Gastrocnemius medialis (tissue), 4 donors: Measurements from ENCODE around the gene UBP1. TPM values are rescaled to one million over a fixed set of nuclear protein-coding genes. Genes with fewer than 3 reads are reported as not detected.
"Not testable (repeated sequence)": the region's sequence is repeated elsewhere in the genome, so short reads cannot be mapped to it uniquely, and the experiment has no call there.

Experiments used
- ATAC-seq, 2 donors: fragments of 150-250 bp; one replicate each; pipeline ENCODE4 v1.9.1; 2016
- DNase-seq, 2 donors: peaks; one replicate each; pipeline ENCODE4 v3.0.0-alpha.2; 2019
- H3K27ac ChIP-seq, 4 donors: fragments of 200-600 bp; sonication (generic); 1 replicate in 1 of 4; 2 replicates in 3 of 4; pipeline ENCODE4 v1.5.1; 2016 to 2018; ENCODE audit warnings: mild to moderate bottlenecking in 2 of 4, moderate library complexity in 1 of 4
- H3K27me3 ChIP-seq, 3 donors: fragments of 200-600 bp; sonication (generic) in 2 of 3; 1 replicate in 1 of 3; 2 replicates in 2 of 3; pipeline versions ENCODE4 v1.5.1 to v1.6.0; 2016 to 2019; ENCODE audit warnings: mild to moderate bottlenecking in 1 of 3, moderate library complexity in 1 of 3
- H3K36me3 ChIP-seq, 2 donors: fragments of 200-600 bp; sonication (generic) in 1 of 2; one replicate each; pipeline ENCODE4 v1.5.1; 2017 to 2018
- H3K4me1 ChIP-seq, 2 donors: fragments of 200-600 bp; sonication (generic) in 1 of 2; one replicate each; pipeline ENCODE4 v1.5.1; 2016 to 2017; ENCODE audit warnings: mild to moderate bottlenecking in 2 of 2
- H3K4me3 ChIP-seq, 4 donors: fragments of 200-600 bp; sonication (generic) in 3 of 4; 1 replicate in 1 of 4; 2 replicates in 3 of 4; pipeline ENCODE4 v1.5.1; 2016 to 2019; ENCODE audit warnings: mild to moderate bottlenecking in 2 of 4
- H3K9me3 ChIP-seq, 3 donors: fragments of 200-600 bp; sonication (generic) in 2 of 3; 1 replicate in 1 of 3; 2 replicates in 2 of 3; pipeline ENCODE4 v1.5.1; 2016 to 2019
- CTCF ChIP-seq, 5 experiments: fragments of 450-650 bp in 3 of 5; fragments of 200-600 bp in 2 of 5; sonication (generic) in 2 of 5; IDR thresholded peaks in 4 of 5; conservative IDR thresholded peaks in 1 of 5; 1 replicate in 4 of 5; 2 replicates in 1 of 5; pipeline ENCODE4 v1.5.1; 2016 to 2019; ENCODE audit warnings: antibody characterized with exemption in 5 of 5, mild to moderate bottlenecking in 3 of 5, moderate library complexity in 3 of 5
- POLR2A ChIP-seq, 2 donors: fragments of 450-650 bp; IDR thresholded peaks; one replicate each; pipeline ENCODE4 v1.6.1; 2017; ENCODE audit warnings: antibody characterized with exemption in 2 of 2, mild to moderate bottlenecking in 2 of 2, moderate library complexity in 2 of 2
- in situ Hi-C, 4 donors: fragments of 200-750 bp; cut with MboI; loops; one replicate each; pipeline versions ENCODE4 v1.15.0 to v1.8.0; 2017; ENCODE audit warnings: low sequenced_read_pairs in 4 of 4
- intact Hi-C: fragments of 100-400 bp; cut with DNase I; formaldehyde crosslinking; loops from one replicate; pipeline ENCODE4 v1.15.1; 2023; ENCODE audit warnings: low total_unique reads
- total RNA-seq, 4 donors: library from RNA; depleted of rRNA; stranded (reverse); fragments of >200 nt; gene quantifications; one replicate each; pipeline versions ENCODE4 v1.1.0 to v1.2.3, GENCODE V29; 2016

Gene UBP1
- total RNA-seq, 4 donors from 2014 or later: 19.1 to 28.9 (median 24.2) TPM

DNA sequence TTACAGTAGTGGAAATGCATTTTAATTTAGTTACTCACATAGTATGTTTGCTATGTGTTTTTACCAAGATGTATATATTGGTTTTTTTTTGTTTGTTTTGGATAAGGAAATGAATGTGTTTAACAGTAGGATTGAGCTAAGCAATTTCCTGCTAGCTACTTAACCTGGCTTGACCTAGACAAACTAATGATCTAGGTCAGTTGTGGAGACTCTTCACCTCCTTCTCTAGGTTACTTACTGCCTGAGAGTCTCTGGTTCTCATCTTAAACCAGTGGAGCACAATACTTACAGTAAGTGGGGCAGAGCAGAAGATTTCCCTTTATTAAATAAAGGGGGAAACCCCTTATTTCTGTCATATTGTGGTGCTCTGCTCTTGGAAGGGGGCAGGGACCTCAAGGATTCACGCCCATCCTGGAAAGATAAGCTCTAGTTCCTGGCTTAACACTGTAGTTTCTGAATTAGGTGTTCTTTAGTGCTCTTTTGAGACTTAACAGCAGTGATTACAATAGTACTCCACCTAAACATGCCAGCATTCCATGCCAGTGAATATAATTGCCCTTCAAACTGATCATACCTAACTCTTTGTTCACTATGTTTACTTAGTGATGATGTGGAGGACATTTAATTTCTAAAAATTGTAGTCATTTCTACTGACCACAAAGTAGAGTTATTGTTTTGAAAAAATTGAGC is 79.9 kb downstream of the UBP1 start:
- in situ Hi-C loops (no loop called here), intact Hi-C loops (no loop called here)
- Histone ChIP-seq H3K36me3 (no peaks in the 10 kb centered on the region), H3K9me3 (no peaks in the 10 kb centered on the region), H3K4me3 (no peak overlapping the region), H3K4me1 (no peaks in the 10 kb centered on the region), H3K27ac (no peak overlapping the region), H3K27me3 (no peaks in the 10 kb centered on the region)
- ATAC-seq (no peak), DNase-seq (no peak)
- TF ChIP-seq POLR2A (IDR thresholded peaks at IDR 0.05): no peak
- TF ChIP-seq CTCF (IDR thresholded peaks at IDR 0.05 in 4 of 5, conservative IDR thresholded peaks at IDR 0.05 in 1 of 5): no peak

GRCh38 chr3:33358172-33358781 is 81.9 kb downstream of the UBP1 start:
- TF ChIP-seq POLR2A (IDR thresholded peaks at IDR 0.05) (no peak), CTCF (IDR thresholded peaks at IDR 0.05 in 4 of 5, conservative IDR thresholded peaks at IDR 0.05 in 1 of 5) (no peak)
- no peak overlapping the region for H3K27ac ChIP-seq
- no peaks in the 10 kb centered on the region for H3K27me3 ChIP-seq
- no peak overlapping the region for H3K4me3 ChIP-seq
- H3K36me3 ChIP-seq: no peaks in the 10 kb centered on the region
- DNase-seq (no peak), ATAC-seq (no peak)
- in situ Hi-C loops (no loop called here), intact Hi-C loops (no loop called here)
- H3K4me1 ChIP-seq: no peaks in the 10 kb centered on the region
- no peaks in the 10 kb centered on the region for H3K9me3 ChIP-seq

- TF ChIP-seq POLR2A (IDR thresholded peaks at IDR 0.05): no peak
- TF ChIP-seq CTCF (IDR thresholded peaks at IDR 0.05 in 4 of 5, conservative IDR thresholded peaks at IDR 0.05 in 1 of 5): no peak
- Histone ChIP-seq H3K27me3 (no peaks in the 10 kb centered on the region), H3K4me3 (no peak overlapping the region), H3K9me3 (no peaks in the 10 kb centered on the region), H3K27ac (no peak overlapping the region), H3K4me1 (no peaks in the 10 kb centered on the region), H3K36me3 (no peaks in the 10 kb centered on the region)
- no peak for ATAC-seq
- in situ Hi-C loops: no loop called here
- no peak for DNase-seq
- intact Hi-C loops: no loop called here
These were observed 84.6 kb downstream of the UBP1 start for GRCh38 chr3:33355611-33356010.

DNA sequence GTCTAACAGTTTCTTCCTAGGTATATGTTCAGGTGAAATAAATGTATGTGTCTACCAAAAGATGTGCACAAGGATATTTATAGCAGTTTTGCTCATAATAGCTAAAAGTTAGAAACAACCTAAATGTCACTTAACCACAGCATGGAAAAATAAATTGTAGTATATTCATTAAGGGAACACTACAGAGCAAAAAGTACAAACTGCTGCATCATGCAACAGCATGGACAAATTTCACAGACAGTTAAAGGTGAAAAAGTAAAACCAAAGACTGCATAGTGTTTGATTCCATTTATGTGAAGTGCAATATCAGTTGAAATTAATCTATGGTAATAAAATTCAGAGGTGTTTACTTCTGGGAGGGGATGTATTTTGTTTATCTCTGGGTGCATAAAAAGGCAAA is 100.4 kb downstream of the UBP1 start:
- Histone ChIP-seq H3K9me3 (no peaks in the 10 kb centered on the region), H3K4me3 (no peak overlapping the region), H3K27ac (no peak overlapping the region), H3K4me1 (no peaks in the 10 kb centered on the region), H3K36me3 (no peaks in the 10 kb centered on the region), H3K27me3 (no peaks in the 10 kb centered on the region)
- in situ Hi-C loops (no loop called here), intact Hi-C loops (no loop called here)
- DNase-seq: no peak
- no peak for ATAC-seq
- no peak for TF ChIP-seq CTCF (IDR thresholded peaks at IDR 0.05 in 4 of 5, conservative IDR thresholded peaks at IDR 0.05 in 1 of 5)
- TF ChIP-seq POLR2A (IDR thresholded peaks at IDR 0.05): no peak

- intact Hi-C loops, DNase-seq, in situ Hi-C loops, H3K4me3 ChIP-seq, H3K4me1 ChIP-seq, ATAC-seq, H3K27ac ChIP-seq, H3K9me3 ChIP-seq, H3K27me3 ChIP-seq, H3K36me3 ChIP-seq: not testable (repeated sequence)
These were observed 101.2 kb downstream of the UBP1 start for GRCh38 chr3:33338936-33339465.
